Glomerular visceral epithelial cell (primary cell): ENCODE measurements around the gene GIMAP6.
"Not testable (repeated sequence)": the region's sequence is repeated elsewhere in the genome, so short reads cannot be mapped to it uniquely, and the experiment has no call there.

Experiments
- DNase-seq: peaks from one replicate; pipeline ENCODE4 v3.0.0-alpha.2; 2016; ENCODE audit errors: extremely low spot score

Gene GIMAP6

DNA sequence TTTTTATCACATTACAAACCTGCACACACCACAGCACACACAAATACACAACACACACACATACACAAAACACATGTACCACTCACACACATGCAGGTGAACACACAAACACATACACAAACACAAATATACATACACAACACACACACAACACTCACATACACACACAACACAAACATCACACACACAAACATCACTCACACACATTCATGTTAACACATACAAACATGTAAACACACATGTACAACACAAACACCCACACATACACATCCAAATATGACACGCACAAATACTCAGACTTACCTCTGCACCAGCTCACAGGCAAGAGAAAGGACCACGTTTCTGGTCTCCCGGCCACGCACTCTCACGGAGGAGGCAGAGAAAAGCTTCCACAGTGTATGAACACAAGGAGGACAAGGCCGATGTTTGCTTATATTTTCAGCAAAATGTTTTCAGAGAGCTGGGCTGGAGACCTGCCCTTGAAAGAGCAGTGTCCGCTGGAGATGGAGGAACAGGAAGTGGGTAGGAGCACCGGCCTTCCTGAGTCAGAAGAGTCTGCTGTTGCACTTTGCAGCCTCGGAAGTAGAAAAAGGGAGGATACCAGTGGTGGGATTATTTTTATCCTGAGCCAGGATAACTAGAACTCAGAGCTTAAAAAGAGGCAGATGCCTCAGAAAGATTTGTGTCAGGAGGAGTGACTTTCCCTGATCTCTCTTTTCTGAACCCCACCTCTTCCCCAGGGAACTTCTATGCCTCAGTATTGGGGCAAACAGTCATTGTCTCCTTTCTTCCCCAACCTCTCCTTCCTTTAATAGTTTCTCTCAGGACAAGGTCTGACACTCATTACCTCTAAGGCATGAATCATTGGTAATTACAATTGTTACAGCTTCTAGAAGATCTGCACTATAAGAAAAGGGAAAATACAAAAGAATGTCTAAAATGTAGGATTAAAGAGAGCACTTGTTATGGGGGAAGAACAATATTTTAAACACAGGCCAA, at the start of gene GIMAP6:
GIMAP6 (minus strand) TSS at position 520 of the 999 bp plus-strand sequence. CDS start 2,243 bp downstream, outside the sequence.
- no peak for DNase-seq

DNA sequence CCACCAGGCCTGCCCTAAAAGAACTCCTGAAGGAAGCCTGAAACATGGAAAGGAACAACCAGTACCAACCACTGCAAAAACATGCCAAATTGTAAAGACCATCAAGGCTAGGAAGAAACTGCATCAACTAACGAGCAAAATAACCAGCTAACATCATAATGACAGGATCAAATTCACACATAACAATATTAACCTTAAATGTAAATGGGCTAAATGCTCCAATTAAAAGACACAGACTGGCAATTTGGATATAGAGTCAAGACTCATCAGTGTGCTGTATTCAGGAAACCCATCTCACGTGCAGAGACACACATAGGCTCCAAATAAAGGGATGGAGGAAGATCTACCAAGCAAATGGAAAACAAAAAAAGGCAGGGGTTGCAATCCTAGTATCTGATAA, 48.2 kb upstream of the GIMAP6 start:
- DNase-seq, result not testable (repeated sequence)

DNA sequence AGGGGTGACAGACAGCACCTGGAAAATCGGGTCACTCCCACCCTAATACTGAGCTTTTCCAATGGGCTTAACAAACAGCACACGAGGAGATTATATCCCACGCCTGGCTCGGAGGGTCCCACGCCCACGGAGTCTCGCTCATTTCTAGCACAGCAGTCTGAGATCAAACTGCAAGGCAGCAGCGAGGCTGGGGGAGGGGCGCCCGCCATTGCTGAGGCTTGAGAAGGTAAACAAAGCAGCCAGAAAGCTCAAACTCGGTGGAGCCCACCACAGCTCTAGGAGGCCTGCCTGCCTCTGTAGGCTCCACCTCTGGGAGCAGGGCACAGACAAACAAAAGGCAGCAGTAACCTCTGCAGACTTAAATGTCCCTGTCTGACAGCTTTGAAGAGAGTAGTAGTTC, 46.4 kb upstream of the GIMAP6 start:
- DNase-seq, result not testable (repeated sequence)

DNA sequence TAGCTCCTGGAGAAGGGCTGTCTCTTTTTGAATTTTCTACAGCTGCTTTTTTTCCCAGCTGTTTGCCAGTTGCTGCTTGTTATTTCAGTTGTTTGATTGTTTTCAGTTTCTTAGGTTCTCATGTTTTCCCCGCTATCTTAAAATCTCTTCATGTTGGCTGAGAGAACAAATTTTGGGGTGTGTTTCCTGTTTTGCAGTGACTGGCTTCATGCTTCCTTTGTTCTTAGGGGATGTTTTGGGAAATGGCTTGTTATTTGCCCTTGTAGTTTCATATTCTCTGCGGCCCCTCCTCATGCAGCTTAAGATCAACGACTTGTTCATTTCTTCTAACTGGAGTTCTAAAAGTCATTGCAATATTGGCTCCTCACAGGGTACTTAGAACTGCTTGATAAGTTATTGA, 44.7 kb upstream of the GIMAP6 start:
- not testable (repeated sequence) for DNase-seq

DNA sequence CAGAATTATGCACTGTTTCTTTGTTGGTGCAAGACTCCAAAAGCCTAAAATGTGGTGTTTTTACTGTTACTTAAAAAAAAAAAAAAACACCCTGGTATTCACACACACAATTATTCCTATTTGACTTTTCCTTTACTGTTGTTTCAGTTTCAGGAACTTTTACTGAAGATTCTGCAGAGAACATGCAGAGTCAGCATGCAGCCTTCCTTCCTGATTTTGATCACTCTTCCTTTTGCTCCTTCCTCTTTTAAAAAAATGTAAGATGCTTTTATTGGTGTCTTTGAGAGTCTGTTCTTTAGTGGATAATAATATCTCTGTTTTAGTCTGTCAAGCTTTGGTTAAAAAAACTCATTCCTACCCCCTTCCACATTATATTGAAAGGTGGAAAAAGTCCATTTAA, 44.1 kb upstream of the GIMAP6 start:
- not testable (repeated sequence) for DNase-seq

DNA sequence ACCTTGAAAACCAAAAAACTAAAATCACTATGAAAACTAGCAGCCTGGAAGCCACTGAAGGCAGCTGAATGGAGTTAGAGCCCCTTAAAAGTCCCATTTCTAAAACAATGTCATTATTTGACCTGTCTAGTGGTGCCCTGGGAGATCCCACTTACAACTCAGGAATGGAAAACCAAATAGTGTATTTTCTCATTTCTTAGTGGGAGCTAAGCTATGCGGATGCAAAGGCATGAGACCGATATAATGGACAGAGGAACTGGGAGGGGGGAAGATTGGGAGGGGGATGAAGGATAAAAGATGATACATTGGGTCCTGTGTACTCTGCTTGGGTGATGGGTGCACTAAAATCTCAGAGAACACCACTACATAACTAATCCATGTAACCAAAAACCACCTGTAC, 43.5 kb upstream of the GIMAP6 start:
- no peak for DNase-seq

DNA sequence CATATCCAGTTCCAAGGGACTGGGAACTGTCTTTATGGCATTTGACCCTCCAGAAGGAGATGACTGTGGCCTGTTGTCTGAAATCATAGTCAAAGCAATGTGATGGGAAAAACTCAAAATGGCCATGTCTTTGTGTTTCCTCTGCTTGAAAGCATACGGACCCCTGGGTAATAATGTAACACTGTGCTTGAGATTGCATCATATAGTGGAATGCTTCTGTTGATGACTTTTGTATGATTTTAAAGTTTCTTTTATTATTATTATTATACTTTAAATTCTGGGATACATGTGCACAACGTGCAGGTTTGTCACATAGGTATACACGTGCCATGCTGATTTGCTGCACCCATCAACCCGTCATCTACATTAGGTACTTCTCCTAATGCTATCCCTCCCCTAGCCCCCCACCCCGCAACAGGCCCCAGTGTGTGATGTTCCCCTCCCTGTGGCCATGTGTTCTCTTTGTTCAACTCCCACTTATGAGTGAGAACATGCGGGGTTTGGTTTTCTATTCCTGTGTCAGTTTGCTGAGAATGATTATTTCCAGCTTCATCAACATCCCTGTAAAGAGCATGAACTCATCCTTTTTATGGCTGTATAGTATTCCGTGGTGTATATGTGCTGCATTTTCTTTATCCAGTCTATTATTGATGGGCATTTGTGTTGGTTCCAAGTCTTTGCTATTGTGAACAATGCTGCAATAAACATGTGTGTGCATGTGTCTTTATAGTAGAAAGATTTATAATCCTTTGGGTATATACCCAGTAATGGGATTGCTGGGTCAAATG, 39.8 kb upstream of the GIMAP6 start:
- not testable (repeated sequence) for DNase-seq

DNA sequence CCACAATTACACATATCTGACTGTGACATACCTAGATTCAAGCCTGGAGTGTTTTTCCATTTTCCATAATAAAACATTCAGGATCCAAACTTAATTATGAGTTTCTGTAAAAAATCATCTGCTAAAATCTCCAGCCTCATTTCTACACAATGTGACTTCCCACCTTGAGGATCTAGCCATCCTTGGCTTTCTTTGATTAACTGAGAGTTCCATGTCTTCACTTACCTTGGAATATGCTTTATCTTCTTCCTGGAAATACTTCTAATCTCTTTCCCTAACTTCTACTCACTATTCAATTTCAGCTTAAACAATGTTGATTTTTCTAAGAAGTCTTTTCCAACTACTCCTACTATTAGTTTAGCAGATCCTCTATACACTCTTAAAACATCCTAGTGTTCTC, 36.8 kb upstream of the GIMAP6 start:
- DNase-seq, result no peak

DNA sequence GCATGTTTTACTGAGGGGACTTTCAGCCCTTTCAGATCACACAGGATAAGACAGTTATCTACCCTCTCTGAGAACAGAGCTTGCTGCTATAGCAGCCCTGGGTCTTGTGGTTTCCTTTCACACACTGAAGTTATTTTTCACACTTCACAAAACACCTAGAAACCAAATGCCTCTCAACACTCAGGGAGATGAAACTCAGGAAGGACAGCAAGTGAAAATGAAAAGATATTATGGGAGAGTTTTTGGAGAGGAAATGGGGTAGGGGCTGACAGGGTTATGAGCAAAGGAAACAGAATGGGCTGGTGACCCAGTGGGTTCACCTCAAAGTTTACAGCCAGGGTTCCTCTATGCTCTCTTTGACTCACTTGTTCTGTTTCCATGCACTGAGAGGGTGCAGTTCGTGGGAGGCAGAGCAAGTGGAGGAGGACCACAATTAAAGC, 36.3 kb upstream of the GIMAP6 start:
- DNase-seq, result no peak

DNA sequence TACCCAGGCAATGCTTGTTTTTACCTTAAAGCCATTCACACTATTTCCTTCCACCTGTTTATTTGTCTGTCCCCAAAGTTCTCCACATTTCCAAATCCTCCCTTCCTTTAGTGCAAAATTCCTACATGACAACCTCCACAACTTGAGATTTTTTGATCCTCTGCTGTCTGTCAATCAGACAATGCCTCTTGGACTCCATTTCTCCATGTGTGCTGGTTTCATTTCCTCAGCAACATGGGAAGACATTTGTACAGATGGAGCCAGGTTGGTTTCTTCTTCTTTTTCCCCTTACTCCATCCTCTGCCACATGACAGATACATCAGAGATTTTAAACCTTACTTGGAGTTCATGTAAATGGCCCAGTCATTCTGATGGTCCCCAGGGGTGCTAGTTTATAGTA, 34.2 kb upstream of the GIMAP6 start:
- no peak for DNase-seq

DNA sequence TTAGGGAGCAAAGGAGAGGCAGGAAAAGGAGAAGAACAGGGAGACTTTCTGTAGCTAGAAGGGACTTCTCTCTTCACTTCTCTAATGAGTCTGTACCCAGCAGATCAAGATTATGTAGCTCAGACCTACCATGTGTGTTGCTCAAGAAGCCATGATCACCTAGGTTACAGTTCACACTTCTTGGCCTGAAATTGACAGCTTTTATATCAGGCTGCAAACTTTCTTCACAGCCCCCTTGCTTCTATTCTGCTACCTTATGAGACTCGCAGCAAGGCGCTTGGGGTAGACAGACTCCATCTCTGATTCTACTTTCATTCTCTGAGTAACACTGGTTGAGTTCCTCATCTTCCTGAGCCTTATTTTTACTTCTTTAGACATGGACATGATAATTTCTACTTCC, 33.7 kb upstream of the GIMAP6 start:
- no peak for DNase-seq

DNA sequence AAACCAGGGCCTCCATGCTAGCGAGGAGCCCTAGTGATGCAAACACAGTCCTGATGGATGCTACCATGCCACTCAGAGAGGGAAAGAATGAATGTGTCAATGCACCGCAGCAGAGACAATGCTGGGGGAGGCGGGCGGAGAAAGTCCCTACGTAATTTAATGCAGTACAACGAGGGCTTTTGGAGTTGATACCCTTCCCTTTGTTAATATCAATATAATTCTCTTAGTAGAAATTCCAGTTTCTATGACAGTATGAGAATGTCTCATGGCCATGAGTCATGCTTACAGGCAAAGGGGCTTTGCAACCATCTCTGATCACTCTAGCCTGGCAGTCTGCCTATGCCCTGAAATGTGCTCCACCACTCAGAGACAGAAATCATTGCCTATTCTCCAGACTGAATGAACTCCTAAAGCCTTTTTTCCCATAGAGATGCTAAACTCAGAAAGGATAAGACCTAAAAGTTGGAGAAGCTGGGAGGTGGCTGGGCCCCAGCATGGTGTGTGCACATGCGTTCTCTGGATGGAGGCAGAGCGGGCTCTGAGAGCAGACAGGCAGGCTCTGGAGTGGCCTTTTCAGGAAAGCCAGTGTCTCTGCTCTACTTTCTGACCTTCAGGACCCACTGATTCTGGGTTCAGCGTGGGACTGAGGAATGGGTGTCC, 33.0 kb upstream of the GIMAP6 start:
- DNase-seq, result no peak

DNA sequence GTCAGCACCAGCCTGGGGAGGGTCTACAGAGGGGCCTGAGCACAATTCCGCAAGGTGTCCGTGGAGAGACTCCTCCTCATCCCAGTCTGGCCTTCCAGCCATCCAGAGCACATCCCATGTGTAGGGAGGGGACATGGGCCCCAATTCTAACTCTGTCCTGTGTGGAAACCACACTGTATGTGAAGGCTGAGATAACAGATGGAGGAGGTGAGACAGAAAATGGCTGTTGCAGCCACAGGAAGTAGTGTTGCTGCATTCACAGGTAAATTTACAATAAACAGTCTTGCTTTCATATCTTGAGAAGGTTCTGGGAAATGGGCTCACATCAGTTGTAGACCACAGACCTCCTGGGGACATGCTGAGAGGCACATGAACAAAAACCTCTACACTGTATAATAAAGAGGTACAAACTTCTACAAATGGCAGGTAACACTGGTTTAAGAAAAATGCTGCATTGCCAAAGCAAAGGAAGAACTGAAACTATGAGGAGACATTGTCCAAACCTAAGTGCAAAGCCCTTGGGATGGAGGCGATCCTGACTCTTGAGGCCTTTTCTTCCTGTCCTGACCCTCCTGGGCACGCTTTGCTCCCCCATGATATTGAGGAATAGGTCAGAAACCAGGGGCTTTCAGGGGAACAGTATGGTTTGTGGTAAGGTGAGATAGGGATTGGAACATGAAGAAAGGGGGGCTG, 31.8 kb upstream of the GIMAP6 start:
- no peak for DNase-seq

DNA sequence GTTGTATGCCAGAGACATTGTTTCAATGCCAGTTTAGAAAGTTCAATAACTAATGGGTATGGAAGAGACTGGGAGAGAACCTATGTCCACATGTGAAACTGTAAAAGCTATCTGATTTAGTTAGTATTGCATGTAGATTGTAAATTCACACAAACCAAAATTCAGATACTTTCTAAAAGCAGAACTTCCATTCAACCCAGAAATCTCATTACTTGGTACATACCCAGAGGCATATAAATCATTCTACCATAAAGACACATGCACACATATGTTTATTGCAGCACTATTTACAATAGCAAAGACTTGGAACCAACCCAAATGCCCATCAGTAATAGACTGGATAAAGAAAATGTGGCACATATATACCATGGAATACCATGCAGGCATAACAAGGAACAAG, 30.6 kb upstream of the GIMAP6 start:
- DNase-seq, result not testable (repeated sequence)

DNA sequence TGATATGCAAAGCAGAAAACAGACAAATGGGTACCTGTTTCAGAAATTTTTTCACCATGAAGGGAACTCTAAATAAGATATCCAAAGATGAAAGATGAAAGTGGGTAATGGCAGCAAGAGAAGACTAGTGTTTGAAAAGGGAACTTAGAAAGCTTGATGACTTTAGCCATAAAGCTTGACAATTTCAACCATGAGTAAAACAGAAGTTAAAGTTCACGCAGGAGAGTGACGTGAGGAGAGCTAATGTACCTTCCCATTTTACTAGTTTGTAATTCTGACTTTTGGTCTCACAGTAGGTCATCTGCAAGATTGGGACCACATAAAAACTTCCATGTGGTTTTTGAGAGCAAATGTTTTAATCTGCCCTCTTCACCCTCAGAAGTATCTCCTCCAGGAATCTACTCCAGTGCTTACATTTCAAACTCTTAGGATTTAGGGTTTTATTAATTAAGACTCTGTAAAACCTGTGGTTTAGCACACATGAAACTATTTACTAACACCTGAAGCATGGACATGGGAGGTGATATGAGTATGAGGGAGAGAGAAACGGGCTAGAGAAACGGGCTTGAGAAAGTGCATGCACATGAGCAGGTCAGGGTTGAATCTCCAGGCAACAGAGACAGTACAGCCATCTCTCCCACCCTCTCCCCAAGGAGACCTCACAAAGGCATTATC, 28.9 kb upstream of the GIMAP6 start:
- DNase-seq, result no peak

DNA sequence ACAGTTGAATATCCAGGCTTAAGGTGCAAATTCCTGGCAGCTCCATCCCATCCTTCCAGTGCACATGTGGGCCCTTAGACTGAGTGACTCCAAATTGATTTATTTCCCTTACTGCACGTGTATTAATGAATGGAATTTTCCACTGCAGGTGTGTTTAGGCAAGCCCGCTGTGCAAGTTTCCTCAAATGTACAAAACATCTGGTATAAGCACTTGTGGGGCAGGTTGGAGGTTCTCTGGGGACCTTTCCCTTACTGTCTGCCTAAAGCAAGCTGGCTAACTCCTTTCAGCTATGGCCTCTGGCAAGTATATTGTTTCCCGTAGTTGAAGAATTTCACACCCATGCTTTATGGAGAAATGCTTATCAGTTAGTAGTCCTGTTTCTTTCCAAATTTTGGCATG, 25.3 kb upstream of the GIMAP6 start:
- no peak for DNase-seq

DNA sequence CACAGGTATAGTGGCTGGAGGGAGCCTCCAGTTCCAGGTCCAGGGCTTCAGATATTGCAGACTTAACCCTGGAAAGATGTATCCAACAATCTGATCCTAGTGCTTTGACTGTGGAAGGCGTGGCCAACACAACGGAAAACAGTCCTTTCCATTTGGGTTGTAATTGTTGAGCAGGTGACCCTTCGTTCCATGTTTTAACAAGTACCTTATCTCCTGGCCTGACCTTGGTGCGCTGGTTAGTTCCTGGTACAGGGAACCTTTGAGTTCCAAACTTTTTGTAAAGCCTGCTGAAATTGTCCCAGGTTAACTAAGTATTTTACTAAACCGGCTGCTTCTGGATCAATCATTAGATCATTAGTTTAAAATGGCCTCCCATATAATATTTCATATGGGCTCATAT, 23.9 kb upstream of the GIMAP6 start:
- no peak for DNase-seq

DNA sequence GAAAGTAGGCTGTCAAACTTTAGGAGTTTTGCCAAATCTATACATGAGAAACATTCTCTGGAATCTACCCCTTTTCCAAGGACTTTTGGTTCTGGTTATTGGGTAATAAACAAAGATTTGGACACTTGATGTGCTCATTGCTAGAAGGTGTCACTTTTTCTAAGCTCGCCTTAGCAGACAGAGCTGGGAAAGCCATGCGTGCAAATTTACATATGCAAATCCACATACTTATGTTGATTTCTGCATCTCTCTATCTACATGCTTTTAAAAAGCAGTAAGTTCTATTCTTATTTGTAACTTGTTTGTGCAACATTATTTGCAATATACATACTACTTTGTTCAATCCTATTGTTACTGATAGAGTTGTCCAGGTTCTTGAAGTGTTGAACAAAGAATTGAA, 22.5 kb upstream of the GIMAP6 start:
- DNase-seq, result no peak

DNA sequence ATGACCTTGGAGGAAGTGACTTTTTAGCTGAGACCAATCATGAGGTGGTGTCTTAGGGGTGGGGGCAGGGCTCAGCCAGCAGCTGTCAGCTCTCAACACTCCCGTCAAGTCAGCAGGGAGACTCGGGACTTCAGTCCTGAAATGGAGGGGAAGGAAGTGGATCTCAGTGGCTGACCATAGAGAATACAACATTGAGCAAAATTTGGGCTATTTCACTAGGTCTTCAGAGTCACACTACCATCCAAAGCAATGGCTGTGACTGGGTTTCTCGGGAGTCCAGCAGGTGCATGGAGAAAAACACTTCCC, 16.8 kb upstream of the GIMAP6 start:
- no peak for DNase-seq

DNA sequence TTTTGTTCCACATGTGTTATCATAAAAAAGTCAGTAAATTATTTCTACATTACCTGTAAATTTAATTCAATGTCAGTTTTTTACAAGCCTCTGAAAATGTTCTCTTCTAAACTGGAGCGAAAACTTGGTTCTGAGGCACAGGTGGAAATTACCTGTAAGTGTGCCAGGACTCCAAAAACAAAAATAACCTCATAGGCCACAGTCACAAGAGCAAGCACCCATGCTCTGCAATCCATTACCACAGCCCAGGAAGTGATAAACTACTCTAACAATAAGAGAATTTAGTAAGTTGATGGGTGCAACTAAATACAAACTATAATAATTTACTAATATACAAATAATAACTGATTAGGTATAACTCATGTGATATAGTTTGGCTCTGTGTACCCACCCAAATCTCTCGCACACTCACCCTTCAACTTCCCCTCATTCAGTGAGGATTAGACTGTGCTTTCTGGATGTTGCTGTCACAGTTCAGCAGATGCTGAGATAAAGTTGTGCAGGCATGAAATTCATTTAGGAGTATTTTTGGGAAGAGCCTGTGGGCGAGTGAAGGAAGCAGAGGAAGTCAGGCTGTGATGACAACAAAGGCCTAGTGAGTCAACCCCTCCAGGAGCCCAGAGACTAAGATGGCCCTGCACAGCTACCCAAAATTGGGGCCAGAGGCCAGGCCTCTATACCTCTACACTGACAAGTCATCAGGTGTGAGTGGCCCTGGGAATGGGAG, 16.3 kb upstream of the GIMAP6 start:
- no peak for DNase-seq
